ENCODE results near the gene TSPAN18.

Gene TSPAN18

DNA sequence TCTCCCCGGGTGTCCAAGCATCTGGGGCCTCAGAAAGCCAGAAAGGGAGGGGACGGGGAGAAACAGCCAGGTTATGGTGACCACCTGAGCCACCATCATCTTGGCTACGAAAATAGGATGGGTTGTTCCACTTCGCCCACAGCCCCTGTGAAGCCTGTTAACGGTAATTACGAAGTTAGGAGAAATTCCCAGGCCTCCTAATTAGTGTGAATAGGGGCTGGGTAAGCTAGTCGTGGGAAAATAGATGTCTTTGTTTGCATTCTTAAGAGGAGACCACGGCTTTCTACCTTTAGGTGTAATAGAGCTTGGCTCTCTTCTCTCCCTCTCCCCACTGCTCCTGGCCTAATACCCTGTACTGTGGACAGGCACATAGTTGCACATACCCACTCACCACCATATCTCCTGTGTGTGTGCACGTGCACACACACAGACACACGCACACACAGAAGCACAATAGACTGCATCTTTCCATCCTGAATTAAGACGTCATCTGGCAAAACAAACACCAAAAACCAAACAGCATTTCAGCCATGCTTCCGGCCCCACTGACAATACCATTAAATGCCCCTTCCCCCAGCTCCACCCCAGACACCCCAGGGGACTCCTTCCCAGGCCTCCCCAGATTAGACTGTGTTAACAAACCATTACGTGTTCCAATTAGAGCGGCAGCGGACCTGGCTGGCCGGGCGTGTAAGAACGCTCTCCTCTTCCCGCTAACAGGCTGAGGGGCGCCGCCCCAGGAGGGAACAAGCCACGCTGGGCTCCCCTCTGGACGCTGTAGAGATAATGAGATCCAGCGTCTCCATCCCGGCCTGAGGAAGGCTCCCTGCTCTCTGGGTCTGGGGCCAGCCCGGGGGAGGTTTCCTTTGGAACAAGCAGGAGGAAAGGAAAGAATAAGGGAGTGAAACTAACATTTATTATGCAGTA, 151.1 kb downstream of the TSPAN18 start:
- DNase-seq (ENCODE audit: insufficient read length, low spot score), result no peak
- no peak for FAIRE-seq

DNA sequence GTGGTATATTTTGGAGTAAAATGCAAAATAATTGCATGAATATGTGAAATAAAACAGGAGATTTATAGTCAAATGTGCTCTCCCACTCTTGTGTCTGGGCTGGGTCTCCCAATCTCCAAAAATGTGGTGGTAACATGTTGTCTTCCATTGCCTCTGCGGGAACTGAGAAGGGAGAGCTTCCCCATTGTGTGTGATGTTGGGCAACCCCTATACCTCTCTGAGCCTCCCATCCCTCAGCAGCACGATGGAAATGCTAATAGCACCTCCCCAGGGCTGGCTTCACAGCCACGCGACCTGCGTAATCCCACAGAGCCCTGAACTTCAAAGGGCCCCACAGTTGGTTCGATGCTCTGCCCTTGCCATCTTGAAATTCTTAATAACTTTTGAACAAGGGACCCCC, 151.9 kb downstream of the TSPAN18 start:
- FAIRE-seq (no peak), DNase-seq (ENCODE audit: insufficient read length, low spot score) (no peak)

DNA sequence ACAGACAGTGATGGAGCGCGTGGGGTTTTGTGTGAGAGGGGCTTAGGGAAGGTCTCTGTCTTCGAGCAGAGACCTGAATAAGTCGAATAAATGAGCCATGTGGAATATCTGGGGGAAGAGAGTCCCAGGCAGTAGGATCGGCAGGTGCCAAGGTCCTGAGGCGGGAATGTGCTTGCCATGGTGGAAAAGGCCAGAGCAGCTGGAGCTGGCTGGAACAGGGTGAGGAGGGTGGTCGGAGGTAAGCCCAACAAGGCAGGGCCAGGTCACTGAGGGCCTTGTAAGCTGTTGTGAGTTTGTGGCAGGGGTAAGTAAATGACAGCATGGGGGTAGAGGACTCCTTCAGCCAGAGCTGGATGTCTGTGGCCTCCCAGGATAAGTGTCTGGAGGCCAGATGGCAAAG, 152.7 kb downstream of the TSPAN18 start:
- no peak for FAIRE-seq
- no peak for DNase-seq (ENCODE audit: insufficient read length, low spot score)

DNA sequence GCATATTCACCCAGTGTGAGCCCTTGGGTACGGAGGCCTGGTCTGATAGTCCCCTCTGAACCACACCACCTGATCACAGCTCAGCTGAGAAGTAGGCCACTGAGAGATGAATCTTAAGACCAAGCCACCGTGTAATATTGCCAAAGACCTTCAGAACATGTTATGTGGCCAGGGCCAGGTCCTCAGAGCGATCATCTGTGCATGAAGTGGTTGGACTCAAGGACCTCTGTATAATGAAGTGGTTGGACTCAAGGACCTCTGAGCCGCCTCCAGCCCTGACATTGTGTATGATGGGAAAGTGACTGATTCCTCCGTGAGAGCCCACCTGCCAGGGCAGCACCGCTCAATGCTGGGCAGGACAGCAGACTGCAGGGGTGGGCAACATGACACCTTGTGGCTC, 153.7 kb downstream of the TSPAN18 start:
- no peak for DNase-seq (ENCODE audit: insufficient read length, low spot score)
- no peak for FAIRE-seq

DNA sequence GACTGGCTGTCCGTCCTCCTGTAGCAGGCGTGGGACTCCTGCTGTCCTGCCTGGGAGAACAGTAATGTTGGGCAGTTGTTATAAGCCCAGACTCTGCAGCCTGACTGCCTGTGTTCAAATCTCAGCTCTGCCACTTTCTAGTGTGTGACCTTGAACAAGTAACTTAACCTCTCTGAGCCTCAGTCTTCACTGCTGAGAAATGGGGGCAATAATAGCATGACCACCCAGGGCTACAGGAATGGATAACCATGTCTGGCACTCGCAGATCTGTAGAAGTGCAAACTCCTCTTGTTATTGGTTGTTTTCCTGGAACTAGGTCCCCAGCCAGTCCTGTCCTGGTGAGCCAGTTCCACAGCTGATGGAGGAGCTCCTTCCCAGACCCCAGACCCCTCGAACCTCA, 154.2 kb downstream of the TSPAN18 start:
- FAIRE-seq, result no peak

DNA sequence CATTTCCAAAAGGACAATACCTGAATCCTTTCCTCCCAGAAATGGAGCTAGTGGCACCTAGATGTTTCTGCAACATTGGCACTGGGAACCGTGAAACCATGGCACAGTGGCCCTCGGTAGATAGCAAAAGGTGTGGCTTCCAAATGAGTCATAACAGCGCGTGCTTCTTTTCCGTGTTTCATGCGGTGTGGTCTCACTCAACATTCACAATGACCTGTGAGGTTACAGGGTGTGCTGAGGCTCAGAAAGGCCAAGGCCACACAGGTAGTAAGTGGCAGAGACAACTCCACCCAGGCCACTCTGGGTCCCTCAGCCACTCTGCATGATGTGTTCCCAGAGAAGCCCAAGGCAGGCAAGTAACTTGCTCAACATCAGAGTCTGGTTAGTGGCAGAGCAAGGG, 156.5 kb downstream of the TSPAN18 start:
- DNase-seq (ENCODE audit: insufficient read length, low spot score) (no peak), FAIRE-seq (no peak)

More for the DNA sequence above, 154.2 kb downstream of the TSPAN18 start:
- DNase-seq (ENCODE audit: insufficient read length, low spot score), result no peak

DNA sequence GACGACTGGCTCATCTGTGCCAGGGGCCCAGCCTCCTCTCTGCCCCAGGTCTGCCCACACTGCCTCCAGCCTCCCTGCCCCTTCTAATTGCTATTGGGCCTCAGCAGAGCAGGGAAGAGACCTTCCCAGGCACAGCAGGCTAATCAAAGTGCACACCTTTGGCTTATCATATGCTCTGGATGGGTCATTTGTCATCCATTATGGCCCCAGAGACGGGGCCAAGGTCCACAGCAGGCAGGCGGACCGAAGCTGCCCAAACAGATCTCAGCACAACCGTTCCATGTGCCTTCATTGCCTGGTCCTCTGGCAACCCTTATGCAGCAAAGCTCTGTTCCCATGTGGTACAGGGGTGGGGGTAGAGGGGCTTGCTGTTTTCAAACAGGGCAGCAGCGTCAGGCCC, 157.3 kb downstream of the TSPAN18 start:
- FAIRE-seq, result no peak
- DNase-seq (ENCODE audit: insufficient read length, low spot score), result no peak

DNA sequence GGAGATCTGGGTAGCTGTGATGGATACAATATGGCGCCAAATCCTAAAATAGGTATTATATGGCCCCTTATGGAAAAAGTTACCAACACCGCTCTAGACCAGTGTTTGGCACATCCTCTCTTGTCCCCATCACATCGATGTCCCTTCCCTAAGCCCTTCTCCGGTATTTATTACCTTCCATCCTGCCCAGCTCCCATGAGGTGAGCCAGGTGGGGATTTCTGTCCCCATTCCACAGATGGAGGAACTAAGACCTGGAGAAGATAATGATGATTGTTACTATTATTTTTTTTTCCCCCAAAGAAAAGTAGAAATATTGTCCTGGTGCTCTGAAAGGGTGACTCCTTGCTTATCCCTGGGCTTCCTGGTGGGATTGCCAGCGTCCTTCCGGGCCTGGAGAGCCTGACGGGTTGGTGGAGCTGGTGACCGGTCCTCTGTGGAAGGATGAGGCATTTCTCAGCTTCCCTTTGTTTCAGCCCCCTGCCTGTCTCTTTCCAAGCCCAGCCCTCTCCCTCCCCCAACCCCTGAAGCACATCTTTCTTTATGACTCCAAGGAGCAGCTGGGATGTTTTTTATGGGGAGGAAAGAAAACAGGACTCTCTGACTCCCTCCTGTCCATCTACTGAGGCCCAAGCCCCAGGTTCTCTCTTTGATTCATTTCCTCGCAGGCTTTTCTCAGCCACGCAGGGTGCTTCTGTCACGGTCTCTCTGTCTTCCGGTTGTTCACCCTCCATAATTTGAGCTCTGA, 158.5 kb downstream of the TSPAN18 start:
- FAIRE-seq, result no peak
- no peak for DNase-seq (ENCODE audit: insufficient read length, low spot score)

DNA sequence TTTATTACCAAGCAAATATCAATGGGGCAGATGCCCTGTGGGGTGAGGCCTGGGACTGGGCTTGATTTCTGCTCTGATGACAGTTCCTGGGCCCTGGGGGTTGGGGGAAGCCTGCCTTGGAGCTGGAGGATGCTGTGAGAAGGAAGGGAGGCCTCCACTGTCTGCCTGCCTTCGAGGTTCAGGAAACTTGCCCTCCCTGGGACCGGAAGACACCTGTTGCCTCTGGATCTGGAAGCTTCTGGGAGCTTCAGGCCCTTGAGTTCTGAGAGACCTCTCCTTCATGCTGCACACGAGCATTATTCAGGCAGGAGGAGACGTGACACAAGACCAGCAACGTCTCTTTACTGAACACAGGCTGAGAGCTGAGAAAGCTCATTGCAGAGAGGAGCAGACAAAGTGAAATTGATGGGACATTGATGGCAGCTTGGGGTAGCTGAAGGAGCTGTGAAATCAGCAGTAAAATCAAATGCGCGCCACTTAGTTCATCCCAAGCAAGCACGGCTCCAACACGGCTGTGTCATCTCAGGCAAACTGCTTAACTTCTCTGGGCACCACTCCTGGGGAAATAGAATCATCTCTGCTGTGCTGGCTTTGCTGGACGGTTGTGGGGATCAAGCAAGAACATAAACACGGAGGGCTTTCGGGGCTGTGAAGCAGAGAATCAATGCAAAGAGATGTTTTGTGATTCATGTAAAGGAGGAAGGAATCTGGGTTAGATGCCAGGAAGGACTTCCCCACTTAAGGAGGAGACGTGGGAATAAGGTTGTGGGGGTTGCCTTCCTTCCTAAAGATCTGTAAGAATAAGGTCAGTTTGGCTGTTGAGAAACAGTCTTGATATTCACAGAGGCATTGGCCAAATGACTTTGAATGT, 159.4 kb downstream of the TSPAN18 start:
- FAIRE-seq, result no peak
- DNase-seq (ENCODE audit: insufficient read length, low spot score), result no peak

DNA sequence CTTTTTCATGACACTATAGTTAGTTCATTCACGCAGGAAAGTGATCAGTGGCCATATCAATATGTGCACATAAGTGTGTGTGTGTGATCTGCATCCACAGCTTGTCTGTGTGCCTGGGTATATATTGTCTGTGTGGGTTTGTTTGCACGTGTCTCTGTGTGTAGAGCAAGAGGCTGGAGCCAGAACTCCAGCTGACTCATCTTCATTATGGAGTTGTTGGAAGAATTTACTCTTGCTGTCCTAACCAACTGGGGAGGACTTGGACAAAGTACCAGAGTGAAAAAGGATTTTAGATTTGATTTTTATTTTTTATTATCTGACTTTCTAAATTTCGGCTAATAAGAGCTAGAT, 160.0 kb downstream of the TSPAN18 start:
- DNase-seq (ENCODE audit: insufficient read length, low spot score), result no peak

DNA sequence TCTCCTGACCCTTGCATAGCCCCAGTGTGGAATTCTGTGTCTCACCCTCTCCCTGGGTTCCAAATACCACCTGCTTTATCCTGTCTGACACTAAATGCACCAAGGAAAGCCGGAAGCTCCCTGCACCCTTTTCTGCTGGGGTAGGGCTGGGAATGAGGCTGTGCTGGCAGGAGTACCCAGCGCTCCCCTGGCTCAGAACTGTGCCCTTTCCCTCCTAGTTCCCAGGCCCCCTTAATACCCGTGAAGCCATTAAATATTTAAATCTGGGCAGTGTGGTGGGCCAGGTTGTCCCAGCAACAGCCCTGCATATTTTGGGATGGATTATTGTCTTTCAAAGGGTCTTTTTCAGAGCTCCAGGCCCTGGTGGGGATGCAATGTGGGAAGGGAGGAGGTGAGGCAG, 160.9 kb downstream of the TSPAN18 start:
- DNase-seq (ENCODE audit: insufficient read length, low spot score) (no peak), FAIRE-seq (no peak)

More for the DNA sequence above, 160.0 kb downstream of the TSPAN18 start:
- no peak for FAIRE-seq

DNA sequence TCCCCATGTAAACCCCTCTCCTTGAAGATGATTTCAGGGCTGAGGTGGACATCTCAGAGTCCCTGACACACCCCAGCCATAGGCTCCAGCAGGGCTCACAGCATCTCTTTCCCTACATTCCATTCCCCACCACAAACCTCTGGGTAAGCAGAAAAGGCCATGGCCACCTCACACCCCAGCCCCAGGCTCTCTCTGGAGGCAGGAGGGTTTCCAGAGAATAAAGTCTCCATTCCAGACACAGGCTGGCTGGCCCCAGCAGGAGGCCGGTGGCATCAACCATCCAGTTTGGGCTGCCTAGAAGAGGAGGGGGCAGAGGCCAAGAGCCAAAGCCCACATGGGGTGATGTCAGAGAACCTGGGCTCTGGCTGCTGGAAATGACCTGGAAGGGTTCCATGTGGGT, 162.5 kb downstream of the TSPAN18 start:
- DNase-seq (ENCODE audit: insufficient read length, low spot score) (peak; percentile 29), FAIRE-seq (no peak)

DNA sequence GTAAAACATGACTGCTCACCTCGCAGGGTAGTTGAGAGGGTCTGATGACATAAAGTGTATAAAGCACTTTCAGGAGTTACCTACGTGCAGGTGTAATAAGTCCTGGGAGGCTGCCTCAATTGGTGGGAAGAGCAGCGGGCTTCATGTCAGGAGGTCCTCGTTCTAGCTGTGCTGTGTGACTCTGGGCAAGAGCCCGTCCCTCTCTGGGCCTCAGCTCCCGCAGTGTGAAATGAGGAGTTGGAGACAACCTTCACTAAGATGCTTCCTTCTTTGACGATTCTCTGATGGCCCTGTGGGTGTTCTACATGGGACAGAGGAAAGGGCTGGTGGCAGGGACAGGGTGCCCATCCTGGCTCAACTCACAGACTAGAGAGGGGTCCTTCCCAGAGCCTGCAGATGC, 166.1 kb downstream of the TSPAN18 start:
- no peak for FAIRE-seq
- DNase-seq (ENCODE audit: insufficient read length, low spot score), result no peak

DNA sequence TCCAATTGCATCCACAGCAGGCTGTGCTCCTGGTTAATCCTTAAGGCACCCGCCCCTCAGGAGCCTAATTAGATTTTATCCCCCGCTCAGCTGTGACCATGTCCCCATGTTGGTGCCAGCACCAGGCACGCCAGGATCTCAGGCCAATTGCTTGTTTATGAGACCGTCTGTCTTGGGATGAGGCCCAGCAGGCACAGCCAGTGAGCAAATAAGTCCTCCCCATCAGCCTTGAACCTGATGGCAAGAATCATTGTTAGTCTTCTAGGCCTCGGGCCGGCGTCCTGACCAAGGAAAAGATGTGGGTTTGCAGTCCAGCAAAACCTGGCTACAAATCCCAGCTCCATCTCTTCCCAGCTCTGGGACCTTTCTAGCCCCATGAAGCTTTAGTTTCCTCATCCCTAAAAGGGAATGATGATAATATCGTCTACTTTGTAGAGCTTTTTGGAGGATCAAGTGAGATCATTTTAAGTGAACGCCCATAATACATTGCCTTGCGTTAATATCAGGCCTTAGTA, 166.6 kb downstream of the TSPAN18 start:
- DNase-seq (ENCODE audit: insufficient read length, low spot score), result no peak
- no peak for FAIRE-seq

DNA sequence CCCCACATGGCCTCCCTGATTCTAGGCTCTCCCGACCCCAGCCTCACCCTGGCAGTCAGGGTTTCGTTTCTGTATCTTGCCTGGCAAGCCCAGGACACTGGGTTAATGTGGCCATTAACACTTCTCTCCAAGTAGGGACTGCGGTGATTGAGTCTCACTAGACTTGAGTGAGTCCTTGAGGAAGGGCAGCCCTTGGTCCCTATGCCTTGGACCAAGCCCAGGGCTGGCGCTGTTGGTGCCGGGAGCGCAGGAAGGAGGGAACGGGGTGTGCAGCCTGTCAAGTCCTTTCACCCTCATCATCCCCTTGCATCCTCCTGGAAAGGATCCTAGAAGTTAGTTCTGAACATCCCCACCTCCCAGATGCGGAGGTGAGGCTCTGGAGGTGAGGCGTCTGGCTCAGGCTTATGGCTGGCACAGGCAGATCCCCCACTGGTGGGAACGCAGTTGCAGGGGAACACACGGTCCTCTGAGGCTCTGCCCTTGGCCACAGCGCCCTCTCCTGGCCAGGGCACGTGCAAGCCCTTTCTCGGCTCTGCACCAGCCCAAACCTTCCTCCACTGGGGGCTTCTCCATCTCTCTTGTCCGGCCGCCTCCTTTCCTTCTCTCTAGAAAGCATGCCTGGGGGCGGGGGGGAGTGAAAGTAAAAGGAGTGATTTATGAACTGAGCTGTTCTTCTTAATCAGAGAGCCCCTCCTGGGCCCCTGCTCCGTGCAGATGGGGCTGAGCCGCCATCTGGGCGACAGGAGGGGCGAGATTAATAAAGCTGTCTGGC, 167.3 kb downstream of the TSPAN18 start:
- DNase-seq (ENCODE audit: insufficient read length, low spot score) (peak; percentile 85), FAIRE-seq (peak; percentile 69)

DNA sequence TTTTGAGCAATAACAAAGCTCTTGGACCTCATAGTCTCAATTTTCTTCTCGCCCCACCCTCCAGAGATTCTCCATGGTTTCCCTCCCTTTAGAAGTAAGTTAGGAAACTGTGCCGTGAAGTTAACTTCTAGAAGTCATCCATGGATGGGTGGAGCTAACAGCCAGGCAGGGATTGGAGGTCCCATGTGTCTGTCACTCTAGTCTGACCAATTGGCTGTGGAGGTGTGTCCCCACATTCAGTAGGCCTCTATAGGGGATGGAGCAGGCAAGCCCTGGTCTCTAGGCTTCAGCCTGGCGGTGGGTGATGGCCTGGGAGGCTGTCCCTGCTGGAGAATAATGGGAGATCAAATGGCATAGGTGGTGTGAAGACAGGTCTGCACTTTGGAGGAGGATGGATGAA, 173.2 kb downstream of the TSPAN18 start:
- DNase-seq (ENCODE audit: insufficient read length, low spot score), result peak; percentile 31
- no peak for FAIRE-seq

DNA sequence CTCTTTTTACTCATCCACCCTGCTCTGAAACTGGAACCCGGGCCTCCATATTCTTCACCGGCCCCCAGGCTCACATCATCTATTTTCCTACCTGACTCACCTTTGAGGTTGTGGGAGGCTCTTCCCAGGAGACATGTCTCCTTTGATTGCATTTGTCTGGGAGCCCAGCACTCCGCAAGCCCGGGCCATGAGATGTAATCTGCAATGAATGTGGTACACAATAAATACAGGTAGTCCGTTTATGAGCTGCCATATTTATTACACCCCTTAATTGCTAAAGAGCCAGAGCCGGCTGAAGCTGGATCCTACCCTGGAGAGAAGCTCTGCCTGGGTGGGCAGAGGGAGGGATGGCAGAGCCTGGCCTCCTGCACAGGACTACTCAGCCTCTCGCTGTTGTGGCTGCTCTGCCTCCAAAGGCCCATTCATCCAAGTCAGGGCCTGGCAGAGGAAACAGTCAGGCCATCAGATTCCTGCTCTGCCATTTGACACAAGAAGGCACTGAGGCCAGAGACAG, 174.4 kb downstream of the TSPAN18 start:
- FAIRE-seq, result no peak
- DNase-seq (ENCODE audit: insufficient read length, low spot score), result no peak

DNA sequence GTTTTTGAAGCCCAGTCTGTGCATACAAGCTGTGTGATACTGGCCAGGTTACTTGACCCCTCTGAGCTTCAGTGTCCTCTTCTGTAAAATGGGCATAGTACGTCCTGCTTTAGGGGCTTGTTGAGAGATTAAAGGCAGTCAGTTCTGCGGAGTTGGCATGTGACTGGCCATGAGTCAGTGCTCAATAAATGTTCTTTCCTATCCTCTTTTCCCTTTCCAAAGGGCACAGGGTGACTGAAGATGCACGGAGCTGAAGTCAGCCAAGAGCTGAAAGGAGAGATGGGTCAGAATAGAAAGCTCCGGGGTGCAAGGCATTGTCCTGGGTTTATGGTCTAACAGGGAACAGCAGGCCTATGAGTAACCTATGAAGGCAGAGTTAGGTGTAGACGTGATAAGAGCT, 175.0 kb downstream of the TSPAN18 start:
- no peak for FAIRE-seq
- DNase-seq (ENCODE audit: insufficient read length, low spot score), result no peak

DNA sequence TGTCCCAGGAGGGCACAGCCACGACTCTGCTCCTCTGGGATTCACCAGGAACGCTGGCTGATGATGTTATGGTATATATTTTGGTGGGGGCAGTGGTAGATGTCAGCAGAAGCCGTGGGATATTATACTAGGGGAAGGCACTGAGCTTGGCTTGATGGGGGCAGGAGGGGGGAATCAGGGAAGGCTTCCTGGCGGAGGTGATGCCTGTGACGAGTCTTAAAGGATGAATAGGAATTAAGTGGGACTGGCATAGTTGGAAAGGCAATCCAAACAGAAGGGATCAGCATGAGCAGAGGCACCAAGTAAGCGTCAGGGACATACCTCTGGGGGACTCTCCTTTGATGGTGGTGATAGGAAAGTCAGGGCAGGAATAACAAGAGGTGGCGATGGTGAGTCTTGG, 176.3 kb downstream of the TSPAN18 start:
- no peak for DNase-seq (ENCODE audit: insufficient read length, low spot score)
- FAIRE-seq, result no peak

DNA sequence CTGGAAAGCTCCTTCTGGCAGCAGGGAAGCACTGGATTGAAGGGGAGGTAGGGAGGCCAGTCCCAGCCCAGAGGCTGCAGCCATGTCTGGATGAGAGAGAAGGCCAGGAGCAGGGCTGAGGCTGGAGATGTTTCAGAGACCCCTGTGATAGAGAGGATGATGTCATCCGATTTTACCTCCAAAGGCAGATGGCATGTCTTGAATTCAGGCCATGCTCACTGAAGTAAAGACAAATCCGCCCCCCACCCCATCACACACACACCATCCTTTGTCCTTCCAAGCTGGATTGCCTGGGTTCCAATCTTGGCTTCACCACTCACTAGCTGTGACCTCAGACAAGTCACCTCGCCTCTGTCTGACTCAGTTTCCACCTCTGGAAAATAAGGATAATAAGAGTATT, 176.8 kb downstream of the TSPAN18 start:
- FAIRE-seq, result no peak

More for the DNA sequence above, 176.8 kb downstream of the TSPAN18 start:
- no peak for DNase-seq (ENCODE audit: insufficient read length, low spot score)

All from HTR-8/SVneo (cell line).